Adrenal gland (tissue), 12 donors: ENCODE measurements around the gene SPTLC2. TPM values are rescaled to one million over a fixed set of nuclear protein-coding genes. Genes with fewer than 3 reads are reported as not detected.

Experiments
- DNase-seq, 7 donors: peaks; one replicate each; pipeline ENCODE4 v3.0.0-alpha.2; 2019 to 2020
- H3K27ac ChIP-seq, 5 donors: fragments of 200-600 bp; sonication (generic) in 4 of 5; 1 replicate in 3 of 5; 2 replicates in 2 of 5; pipeline versions ENCODE4 v1.5.1 to v1.8.0; 2016 to 2020; ENCODE audit warnings: mild to moderate bottlenecking in 1 of 5
- H3K27me3 ChIP-seq: fragments of 200-600 bp; 2 replicates; pipeline ENCODE4 v1.8.0; 2021
- H3K36me3 ChIP-seq, 2 donors: fragments of 200-600 bp; replicated peaks in 1 of 2; 1 replicate in 1 of 2; 2 replicates in 1 of 2; pipeline versions ENCODE4 v1.5.1 to v1.8.0; 2018 to 2022
- H3K4me1 ChIP-seq, 2 donors: fragments of 200-600 bp; replicated peaks in 1 of 2; 1 replicate in 1 of 2; 2 replicates in 1 of 2; pipeline versions ENCODE4 v1.5.1 to v1.8.0; 2018 to 2021
- H3K4me3 ChIP-seq, 4 donors: fragments of 200-600 bp; sonication (generic) in 3 of 4; one replicate each; pipeline ENCODE4 v1.5.1; 2016 to 2018
- H3K9me3 ChIP-seq, 3 donors: fragments of 200-600 bp; sonication (generic) in 1 of 3; replicated peaks in 1 of 3; 1 replicate in 2 of 3; 2 replicates in 1 of 3; pipeline versions ENCODE4 v1.5.1 to v1.8.0; 2016 to 2021
- CTCF ChIP-seq, 6 experiments: fragments of 450-650 bp in 4 of 6; fragments of 200-600 bp in 2 of 6; sonication (generic) in 1 of 6; IDR thresholded peaks; 1 replicate in 5 of 6; 2 replicates in 1 of 6; pipeline versions ENCODE4 v1.5.1 to v1.8.0; 2016 to 2021; ENCODE audit warnings: antibody characterized with exemption in 6 of 6, mild to moderate bottlenecking in 2 of 6, moderate library complexity in 1 of 6
- POLR2A ChIP-seq, 2 donors: fragments of 450-650 bp; IDR thresholded peaks; one replicate each; pipeline ENCODE4 v1.6.1; 2017; ENCODE audit warnings: antibody characterized with exemption in 2 of 2, mild to moderate bottlenecking in 2 of 2, moderate library complexity in 1 of 2
- WGBS, 4 donors: extraction: QIAGEN DNeasy Blood & Tissue Kit in 2 of 4; methylation state at CpG; one replicate each; pipeline versions ENCODE4 v1.1.5 to v1.1.7; 2013 to 2017; 5-methylcytosine and 5-hydroxymethylcytosine counted together
- intact Hi-C, 2 donors: fragments of 100-400 bp; cut with DNase I; formaldehyde crosslinking; loops; one replicate each; pipeline versions ENCODE4 v1.14.1 to v1.15.0; 2022 to 2023
- polyA plus RNA-seq, 3 donors: library from polyadenylated mRNA; stranded (reverse); fragments of 200-250 nt in 2 of 3; fragments of 350-450 nt in 1 of 3; fragmentation: Illumina TruSeq in 1 of 3; extraction: RNeasy Lipid Tissue Mini Kit (QIAGEN cat#74804) in 1 of 3; gene quantifications; one replicate each; pipeline ENCODE4 v1.2.3, GENCODE V29; 2013 to 2014
- total RNA-seq, 9 donors: library from RNA; depleted of rRNA in 4 of 9; stranded (reverse); fragments of >200 nt in 4 of 9; fragments of 120-200 nt in 1 of 9; fragmentation: NEBNext Ultra II Directional in 1 of 9; extraction: Animal tissue kit (Norgen Biotek cat#: 25700) in 1 of 9; gene quantifications; one replicate each; pipeline versions ENCODE4 v1.1.0 to v1.2.4, GENCODE V29; 2013 to 2023
- donor health status: healthy with polysubstance abuse.
- donor health status: Bipolar disorder and iron deficiency.
- donor health status: DM: yes; HTN: yes; CAD: no.
- donor health status: DM: no; HTN: no; CAD: no.
- donor health status: DM: no; HTN: no; CAD: no.
- donor health status: DM: yes; HTN: yes; CAD: no.

The SPTLC2 gene
- total and polyA plus RNA-seq, 12 donors: 7.1 to 61.9 (median 35.6) TPM

GRCh38 chr14:77524536-77524935, 91.9 kb downstream of the SPTLC2 start:
- H3K27me3 ChIP-seq: no peaks in the 10 kb centered on the region
- WGBS, 4 donors: 68 to 82% (median 75%) methylated on average over 6 of the region's 6 CpGs
- no peaks in the 10 kb centered on the region for H3K36me3 ChIP-seq
- intact Hi-C loops: no loop called here
- H3K4me1 ChIP-seq: no peaks in the 10 kb centered on the region
- no peak for TF ChIP-seq POLR2A (IDR thresholded peaks at IDR 0.05)
- no peak for TF ChIP-seq CTCF (IDR thresholded peaks at IDR 0.05)
- H3K4me3 ChIP-seq: no peak overlapping the region
- no peak overlapping the region for H3K27ac ChIP-seq
- DNase-seq: no peak
- H3K9me3 ChIP-seq: no peaks in the 10 kb centered on the region

- Histone ChIP-seq H3K27me3 (no peaks in the 10 kb centered on the region), H3K27ac (no peak overlapping the region), H3K36me3 (peaks cover 0 to 4% of the 10 kb centered on the region in 2 donors), H3K9me3 (no peaks in the 10 kb centered on the region), H3K4me1 (no peaks in the 10 kb centered on the region), H3K4me3 (no peak overlapping the region)
- TF ChIP-seq POLR2A (IDR thresholded peaks at IDR 0.05) (no peak), CTCF (IDR thresholded peaks at IDR 0.05) (no peak)
- intact Hi-C loops: no loop called here
- no peak for DNase-seq
- 74 to 92% (median 88%) methylated on average over 3 of the region's 3 CpGs for WGBS, 4 donors
Observed at GRCh38 chr14:77523109-77523508, 93.3 kb downstream of the SPTLC2 start.

- Histone ChIP-seq H3K27ac (no peak overlapping the region), H3K36me3 (peaks cover 0 to 16% of the 10 kb centered on the region in 2 donors), H3K27me3 (no peaks in the 10 kb centered on the region), H3K9me3 (no peaks in the 10 kb centered on the region), H3K4me1 (no peaks in the 10 kb centered on the region), H3K4me3 (no peak overlapping the region)
- intact Hi-C loops: no loop called here
- TF ChIP-seq CTCF (IDR thresholded peaks at IDR 0.05) (no peak), POLR2A (IDR thresholded peaks at IDR 0.05) (no peak)
- DNase-seq: no peak
- WGBS, 4 donors: 85 to 92% (median 91%) methylated on average over 4 of the region's 4 CpGs
Observed at GRCh38 chr14:77520555-77520954, 95.9 kb downstream of the SPTLC2 start.

- H3K27me3 ChIP-seq: no peaks in the 10 kb centered on the region
- no peak for DNase-seq
- intact Hi-C loops: no loop called here
- H3K4me1 ChIP-seq: no peaks in the 10 kb centered on the region
- peaks cover 0 to 30% of the 10 kb centered on the region in 2 donors for H3K36me3 ChIP-seq
- no peak overlapping the region for H3K27ac ChIP-seq
- H3K9me3 ChIP-seq: no peaks in the 10 kb centered on the region
- TF ChIP-seq CTCF (IDR thresholded peaks at IDR 0.05) (no peak), POLR2A (IDR thresholded peaks at IDR 0.05) (no peak)
- H3K4me3 ChIP-seq: no peak overlapping the region
Observed at GRCh38 chr14:77516126-77516525, 100.3 kb downstream of the SPTLC2 start.
